GM18909 (cell line): ENCODE results near the gene SNED1.

Source experiments
- ATAC-seq: cut with Tn5 transposase; IDR thresholded peaks from one replicate; pipeline ENCODE4 v1.9.1; 2021; ENCODE audit warnings: mild to moderate bottlenecking; ENCODE audit not compliant: unreplicated experiment, poor library complexity

SNED1 gene

GRCh38 chr2:241040081-241040803 lies 41.8 kb downstream of the SNED1 start:
- ATAC-seq = no peak

GRCh38 chr2:241041589-241042158 lies 43.3 kb downstream of the SNED1 start:
- peak; percentile 80 for ATAC-seq

DNA sequence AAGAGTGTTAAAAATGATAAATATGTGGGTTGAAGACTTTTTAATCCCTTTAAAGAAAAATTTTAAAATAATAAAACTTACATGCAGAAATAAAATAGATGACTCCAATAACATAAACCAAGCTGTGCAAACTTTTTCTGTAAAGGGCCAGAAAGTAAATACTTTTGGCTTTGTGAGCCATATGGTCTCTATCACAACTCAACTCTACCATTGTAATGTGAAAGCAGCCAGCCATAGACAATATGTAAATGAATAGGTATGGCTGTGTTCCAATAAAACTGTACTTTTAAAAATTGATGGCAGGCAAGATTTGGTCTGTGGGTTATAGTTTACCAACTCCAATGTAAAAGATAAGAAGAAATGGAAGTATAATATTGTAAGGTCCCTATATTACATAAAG lies 45.2 kb downstream of the SNED1 start:
- no peak for ATAC-seq

GRCh38 chr2:241047253-241048010 lies 49.0 kb downstream of the SNED1 start:
- no peak for ATAC-seq

DNA sequence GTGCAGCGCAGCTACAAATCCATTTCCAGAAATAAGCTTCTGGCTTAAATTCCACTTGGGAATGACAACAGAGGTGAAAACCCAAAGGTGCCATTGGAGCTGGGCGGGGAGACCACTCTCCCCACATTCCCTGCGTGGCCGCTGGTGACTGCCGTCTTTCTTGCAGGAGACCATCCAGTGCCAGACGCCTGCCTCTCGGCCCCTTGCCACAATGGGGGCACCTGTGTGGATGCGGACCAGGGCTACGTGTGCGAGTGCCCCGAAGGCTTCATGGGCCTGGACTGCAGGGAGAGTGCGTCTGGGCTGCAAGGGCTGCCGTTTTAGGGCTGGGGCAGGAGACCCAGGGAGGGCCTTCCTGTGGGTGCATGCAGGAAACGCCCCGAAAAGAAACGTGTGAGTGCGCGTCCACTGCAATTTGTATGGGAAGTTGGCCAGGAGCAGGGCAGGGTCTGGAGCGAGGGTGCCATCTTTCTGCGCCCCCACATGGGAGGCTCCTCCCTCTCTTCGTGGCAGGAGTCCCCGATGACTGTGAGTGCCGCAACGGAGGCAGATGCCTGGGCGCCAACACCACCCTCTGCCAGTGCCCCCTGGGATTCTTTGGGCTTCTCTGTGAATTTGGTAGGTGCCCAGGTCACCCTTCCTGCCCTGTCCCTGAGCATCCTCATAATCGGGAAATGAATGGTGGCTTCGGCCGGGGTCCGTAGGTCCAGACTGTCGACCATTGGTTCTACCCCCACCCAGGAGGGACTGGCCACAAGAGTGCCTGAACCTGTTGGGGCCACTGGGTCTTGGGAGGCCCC lies 49.9 kb downstream of the SNED1 start:
- ATAC-seq = no peak

GRCh38 chr2:241048949-241049343 lies 50.5 kb downstream of the SNED1 start:
- no peak for ATAC-seq

DNA sequence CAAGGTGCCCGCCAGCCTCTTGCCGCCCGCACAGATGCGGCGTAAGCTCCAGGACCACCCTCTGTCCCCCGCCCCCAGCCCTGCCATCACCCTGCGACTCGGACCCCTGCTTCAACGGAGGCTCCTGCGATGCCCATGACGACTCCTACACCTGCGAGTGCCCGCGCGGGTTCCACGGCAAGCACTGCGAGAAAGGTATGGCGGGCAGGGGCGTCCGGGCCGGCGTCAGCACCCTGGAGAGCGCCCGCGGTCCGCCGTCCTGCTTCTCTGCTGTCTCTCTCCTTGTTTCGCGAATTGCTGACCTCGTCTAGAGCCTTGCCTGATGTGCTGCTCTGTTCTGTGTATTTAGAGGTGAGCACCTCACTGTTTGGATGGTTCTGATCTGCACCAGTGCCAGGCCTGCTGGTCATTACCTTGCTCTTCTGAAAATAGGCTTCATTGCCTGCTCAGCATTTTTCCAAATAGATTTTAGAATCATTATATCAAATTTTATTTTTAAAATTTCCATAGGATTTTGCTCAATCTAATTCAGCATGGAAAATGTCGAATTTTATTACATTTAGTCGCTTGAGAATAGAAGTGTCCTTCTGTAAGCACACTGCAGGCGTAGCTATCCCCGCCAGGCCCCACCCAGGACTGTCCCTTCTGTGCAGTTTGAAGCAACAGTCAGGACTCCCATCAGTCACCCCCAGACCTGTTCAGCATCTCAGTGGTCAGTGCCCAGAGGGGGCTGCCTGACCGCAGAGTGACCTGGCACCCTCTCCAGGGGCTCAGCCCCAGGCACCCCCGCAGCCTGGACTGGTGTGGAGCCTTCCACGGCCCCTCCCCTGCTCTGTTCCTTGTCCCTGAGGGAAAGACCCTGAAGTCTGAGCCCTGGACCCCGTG lies 51.6 kb downstream of the SNED1 start:
- ATAC-seq = no peak

- no peak for ATAC-seq
These were observed 52.5 kb downstream of the SNED1 start for GRCh38 chr2:241050624-241051577.

DNA sequence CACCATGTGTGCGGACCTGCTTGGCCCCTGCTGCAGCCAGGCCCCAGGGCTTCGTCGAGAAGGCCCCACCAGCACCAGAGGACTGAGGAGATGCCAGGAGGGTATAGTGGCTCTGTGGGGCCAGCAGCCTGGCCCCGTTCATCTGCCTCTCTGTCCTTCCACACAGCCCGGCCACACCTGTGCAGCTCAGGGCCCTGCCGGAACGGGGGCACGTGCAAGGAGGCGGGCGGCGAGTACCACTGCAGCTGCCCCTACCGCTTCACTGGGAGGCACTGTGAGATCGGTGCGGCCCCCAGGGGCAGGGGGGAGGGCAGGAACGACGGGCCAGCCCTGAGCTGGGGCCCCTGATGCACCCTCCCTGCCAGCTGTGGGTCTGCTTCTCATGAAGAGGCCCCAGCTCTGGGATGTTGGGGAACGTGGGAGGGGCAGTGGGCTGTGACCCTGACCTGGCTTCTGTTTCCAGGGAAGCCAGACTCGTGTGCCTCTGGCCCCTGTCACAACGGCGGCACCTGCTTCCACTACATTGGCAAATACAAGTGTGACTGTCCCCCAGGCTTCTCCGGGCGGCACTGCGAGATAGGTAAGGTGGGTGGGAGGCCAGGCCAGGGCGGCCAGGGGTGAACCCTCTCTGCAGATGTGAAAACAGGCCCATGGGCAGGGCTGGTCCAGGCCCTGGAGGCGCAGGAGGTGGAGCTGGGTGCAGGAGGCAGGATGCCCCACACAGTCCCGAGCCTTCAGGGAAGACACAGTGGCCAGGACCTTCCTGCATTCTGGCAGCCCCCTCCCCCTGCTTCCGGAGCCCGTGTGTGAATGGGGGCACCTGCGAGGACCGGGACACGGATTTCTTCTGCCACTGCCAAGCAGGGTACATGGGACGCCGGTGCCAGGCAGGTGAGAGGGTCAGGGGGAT lies 53.4 kb downstream of the SNED1 start:
- no peak for ATAC-seq

DNA sequence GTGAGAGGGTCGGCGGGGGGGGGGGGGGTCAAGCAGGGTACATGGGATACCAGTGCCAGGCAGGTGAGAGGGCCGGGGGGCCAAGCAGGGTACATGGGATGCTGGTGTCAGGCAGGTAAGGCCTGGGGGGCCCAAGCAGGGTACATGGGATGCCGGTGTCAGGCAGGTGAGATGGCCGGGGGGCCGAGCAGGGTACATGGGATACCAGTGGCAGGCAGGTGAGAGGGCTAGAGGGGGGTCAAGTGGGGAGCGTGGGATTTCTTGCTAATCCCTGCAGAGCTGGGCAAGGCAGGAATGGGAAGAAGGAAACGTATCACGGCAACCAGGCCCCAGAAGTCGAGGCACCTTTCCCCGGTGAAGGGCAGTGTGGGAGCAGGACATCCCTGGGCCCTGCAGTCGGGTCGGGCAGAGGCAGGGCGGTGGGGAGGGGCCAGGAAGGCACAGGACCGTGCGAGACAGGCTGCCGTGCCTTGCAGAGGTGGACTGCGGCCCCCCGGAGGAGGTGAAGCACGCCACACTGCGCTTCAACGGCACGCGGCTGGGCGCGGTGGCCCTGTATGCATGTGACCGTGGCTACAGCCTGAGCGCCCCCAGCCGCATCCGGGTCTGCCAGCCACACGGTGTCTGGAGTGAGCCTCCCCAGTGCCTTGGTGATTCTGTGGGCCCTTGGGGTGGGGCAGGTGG lies 54.4 kb downstream of the SNED1 start:
- no peak for ATAC-seq

DNA sequence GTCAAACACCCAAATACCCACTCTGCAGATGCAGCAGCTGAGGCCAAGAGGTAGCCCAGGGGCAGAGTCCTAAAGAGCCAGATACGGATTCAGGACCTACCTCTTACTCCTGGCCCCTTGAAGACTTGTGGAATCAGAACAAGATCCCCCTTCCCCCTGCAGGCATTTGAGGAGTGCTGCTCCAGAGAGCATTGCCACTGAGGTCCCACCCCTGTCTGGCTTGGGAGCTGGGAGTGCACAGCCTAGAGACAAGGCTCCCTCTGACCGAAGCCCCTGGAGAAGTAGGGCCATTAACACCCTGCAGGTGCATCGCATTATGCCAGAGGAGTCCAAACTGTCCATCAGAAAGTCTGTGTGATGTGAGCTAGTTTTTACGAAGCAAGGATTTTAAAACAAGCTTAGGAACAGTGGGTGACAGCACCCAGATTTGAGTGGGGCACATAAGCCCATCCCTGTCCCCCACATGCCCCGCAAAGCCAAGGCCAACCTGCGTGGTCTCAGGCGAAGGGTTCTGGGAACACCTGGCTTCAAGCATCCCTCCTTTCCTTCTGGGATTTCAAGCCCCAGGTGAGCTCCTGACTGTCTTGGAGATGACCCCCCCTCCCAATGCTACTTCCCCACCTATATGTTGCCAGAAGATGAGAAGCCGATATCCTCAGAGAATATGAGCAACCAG lies 55.3 kb downstream of the SNED1 start:
- no peak for ATAC-seq

- ATAC-seq = no peak
These were observed 62.9 kb downstream of the SNED1 start for GRCh38 chr2:241061275-241061674.

DNA sequence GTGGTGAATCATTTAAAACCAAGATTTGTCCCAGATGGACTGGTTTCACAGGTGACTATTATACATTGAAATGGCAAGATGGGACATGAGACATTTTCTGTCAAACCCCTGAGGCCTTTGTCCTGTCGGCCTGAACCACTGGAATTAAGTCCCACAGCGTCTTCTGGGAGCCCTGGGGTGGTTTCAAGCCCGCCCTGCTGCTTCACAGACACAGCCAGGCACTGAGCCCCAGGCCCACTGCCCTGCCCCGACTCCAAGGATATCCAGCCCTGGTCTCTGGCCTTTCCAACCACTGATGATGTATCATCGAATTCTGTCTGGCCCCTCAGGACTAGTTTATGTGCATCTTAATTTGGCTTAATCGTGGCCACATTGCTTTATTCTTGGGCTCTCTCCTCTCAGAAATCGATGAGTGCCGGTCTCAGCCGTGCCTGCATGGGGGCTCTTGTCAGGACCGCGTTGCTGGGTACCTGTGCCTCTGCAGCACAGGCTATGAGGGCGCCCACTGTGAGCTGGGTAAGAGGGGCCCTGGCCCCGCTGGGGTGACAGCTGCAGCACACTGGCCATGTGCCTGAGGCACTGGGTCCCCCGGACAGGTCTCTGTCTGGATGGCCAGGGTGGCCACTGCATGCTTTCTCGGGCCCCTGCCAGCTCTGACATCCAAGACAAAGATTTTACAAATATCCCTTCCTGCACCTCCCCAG lies 64.1 kb downstream of the SNED1 start:
- ATAC-seq = no peak

DNA sequence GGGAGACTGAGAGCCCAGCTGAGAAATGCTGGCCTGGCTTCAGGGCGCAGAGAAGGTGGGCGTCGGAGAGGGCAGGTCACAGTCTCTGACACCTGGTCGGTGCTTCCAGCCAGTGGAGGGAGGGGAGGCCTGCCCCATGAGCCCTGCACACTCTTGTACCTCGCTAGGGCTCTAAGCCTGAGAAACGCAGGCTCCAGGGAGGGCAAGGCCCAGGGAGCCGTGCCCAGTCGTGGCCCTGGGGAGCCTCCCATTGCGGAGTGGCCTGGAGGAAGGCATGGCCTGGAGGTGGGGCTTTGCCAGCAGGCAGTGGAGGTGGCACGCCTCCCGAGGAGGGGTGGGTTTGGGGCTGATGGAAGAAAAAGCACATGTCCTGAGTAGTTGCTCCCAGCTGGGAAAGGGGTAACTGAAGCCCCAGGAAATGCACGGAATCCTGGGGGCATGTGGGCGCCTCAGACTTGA lies 64.7 kb downstream of the SNED1 start:
- ATAC-seq = no peak

- ATAC-seq = no peak
These were observed 65.2 kb downstream of the SNED1 start for GRCh38 chr2:241063587-241063986.
